GM10266 (cell line): Measurements from ENCODE around the gene GNS.

Experiments
- DNase-seq: peaks from one replicate; pipeline ENCODE4 v3.0.0; 2012; ENCODE audit errors: extremely low spot score
- CTCF ChIP-seq: IDR thresholded peaks from 2 replicates; pipeline ENCODE4 v1.5.1; 2012; ENCODE audit warnings: mild to moderate bottlenecking, low read depth; ENCODE audit not compliant: control insufficient read depth, insufficient read depth; ENCODE audit errors: missing control alignments

Gene GNS

DNA sequence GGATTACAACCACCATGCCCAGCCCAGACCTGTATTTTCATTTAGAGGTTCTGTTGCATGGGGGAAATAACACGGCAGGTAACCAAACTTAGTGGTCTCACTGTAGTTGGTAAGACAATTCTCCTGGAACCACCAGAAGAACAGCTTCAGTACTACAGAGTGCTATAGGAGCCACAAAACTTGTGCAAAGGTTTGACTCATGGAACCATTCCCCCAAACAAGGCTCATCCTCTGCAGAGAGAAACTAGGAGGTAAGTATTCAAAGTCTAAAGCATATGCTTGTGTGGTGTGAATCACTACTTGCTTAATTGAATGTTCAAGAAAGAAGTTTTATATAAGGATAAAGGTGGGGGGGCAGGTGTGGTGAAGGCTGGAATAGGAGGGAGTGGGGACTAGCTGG, 58.7 kb downstream of the GNS start:
- no peak for TF ChIP-seq CTCF

GRCh38 chr12:64699504-64700115, 59.6 kb downstream of the GNS start:
- TF ChIP-seq CTCF, result no peak
- DNase-seq, result no peak

More for the DNA sequence above, 58.7 kb downstream of the GNS start:
- DNase-seq, result no peak

DNA sequence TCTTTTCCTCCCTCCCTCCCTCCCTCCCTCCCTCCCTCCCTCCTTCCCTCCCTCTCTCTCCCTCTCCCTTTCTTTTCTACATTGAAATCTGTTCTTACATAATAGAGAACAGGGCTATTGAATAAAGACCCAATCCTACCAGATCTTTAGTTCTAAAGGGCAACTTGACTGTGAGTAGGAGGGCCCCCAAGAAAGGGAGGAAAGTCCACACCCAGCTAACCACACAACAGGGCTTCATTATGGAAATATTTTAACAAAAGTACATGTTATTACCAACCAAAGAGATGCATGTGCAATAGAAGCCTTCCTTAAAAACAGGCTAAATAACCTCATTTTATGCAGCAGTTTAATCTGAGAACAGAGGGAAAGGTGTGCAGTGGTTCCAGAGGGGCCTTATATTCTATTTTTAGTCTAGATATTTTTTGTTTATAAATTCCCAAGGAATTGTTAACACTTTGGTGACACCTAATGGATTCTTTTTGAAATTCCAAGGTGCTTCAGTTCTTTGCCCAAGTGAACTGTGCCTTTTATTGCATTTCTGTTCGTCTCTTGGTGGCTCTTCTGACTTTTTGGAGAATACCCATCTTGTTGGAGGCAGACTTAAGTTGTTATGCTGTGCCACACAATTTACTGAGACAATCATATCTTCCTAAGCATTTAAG, 63.0 kb downstream of the GNS start:
- DNase-seq, result no peak

DNA sequence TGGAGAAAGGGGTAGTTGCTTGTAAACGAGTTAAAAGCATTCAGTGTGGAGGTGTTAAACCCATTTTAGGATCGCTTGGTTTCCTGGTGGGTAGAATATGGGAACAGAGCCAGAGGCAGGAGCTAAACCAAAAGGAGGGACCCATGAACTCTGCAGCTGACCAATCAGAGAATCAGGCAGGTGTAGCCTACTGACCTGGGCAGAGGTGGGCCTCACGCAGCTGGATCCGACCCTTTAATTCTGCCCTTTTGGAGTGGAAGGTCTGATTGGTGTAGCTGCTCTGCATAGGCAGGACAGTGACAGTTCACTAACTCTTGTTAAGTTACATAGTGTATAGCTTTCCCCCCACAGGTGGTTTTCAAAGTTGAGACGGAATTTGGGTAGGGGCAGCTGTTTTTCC, 63.7 kb downstream of the GNS start:
- DNase-seq, result no peak
- TF ChIP-seq CTCF, result no peak

More for the DNA sequence above, 63.0 kb downstream of the GNS start:
- no peak for TF ChIP-seq CTCF

GRCh38 chr12:64694130-64695040, 64.8 kb downstream of the GNS start:
- DNase-seq, result no peak
- no peak for TF ChIP-seq CTCF

GRCh38 chr12:64691795-64692583, 67.2 kb downstream of the GNS start:
- no peak for TF ChIP-seq CTCF
- DNase-seq, result no peak
